ENCODE measurements around the gene SPG11.
"Not testable (repeated sequence)": the region's sequence is repeated elsewhere in the genome, so short reads cannot be mapped to it uniquely, and the experiment has no call there.

The SPG11 gene

DNA sequence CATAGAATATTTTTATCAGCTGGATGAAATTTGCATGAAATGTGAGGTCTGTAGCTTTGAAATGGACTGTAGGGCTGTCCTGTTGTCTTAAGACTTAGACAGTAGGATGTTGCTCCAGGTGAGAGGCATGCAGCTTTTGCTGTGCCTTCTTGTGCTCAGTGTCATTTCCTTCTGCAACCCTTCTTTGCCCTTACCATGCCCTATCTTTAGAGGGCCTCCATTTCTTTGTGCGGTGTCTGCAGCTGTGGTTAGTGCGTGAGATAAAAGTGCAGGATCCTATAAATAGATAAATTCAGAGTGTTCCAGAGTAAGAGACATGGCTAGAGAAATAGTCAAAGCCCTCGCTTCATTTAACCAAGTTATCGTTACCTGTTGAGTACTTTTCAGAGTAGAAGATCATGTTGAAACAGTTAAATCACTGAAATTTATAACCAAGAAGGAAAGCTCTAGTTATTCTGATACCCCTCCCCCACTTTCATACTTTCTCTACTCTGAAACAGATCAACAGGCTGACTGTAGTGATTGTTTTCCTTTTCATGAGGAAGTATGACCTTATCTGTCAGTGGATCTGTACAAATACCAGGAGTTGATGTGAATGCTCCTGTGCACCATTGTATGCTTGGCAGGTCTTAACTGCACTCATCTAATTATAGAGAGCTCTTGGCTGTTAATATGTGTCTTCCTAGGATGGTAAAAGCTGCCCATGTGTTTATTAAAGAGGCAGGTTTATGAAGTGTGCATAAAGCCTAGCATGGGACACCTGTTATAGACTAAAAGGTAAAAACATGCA is 108.3 kb downstream of the SPG11 start:
- no peak for DNase-seq

- no peak for DNase-seq
Measured at GRCh38 chr15:44550734-44551133, 112.7 kb downstream of the SPG11 start.

GRCh38 chr15:44550256-44550655 is 113.2 kb downstream of the SPG11 start:
- no peak for DNase-seq

DNA sequence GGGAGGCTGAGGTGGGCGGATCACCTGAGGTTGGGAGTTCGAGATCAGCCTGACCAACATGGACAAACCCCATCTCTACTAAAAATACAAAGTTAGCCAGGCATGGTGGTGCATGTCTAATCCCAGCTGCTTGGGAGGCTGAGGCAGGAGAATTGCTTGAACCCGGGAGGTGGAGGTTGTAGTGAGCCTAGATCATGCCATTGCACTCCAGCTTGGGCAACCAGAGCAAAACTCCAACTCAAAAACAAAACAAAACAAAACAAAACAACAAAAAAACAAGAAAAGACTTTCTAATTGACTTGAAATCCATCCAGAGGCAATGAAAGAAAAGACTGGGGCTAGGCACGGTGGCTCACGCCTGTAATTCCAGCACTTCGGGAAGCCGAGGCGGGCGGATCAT is 114.3 kb downstream of the SPG11 start:
- DNase-seq = not testable (repeated sequence)

- peak; percentile 11 for DNase-seq
Measured at GRCh38 chr15:44545913-44546802, 117.3 kb downstream of the SPG11 start.

DNA sequence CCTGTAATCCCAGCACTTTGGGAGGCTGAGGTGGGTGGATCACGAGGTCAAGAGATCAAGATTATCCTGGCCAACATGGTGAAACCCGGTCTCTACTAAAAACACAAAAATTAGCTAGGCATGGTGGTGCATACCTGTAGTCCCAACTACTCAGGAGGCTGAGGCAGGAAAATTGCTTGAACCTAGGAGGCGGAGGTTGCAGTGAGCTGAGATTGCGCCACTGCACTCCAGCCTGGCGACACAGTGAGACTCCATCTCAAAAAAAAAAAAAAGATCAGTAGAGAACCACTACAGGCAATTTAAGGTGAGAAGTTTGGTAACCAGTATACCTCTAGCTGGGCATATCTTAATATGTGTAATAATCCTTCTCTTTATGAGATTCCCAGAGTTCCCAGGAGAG is 118.7 kb downstream of the SPG11 start:
- not testable (repeated sequence) for DNase-seq

GRCh38 chr15:44542596-44542995 is 120.9 kb downstream of the SPG11 start:
- no peak for DNase-seq

- DNase-seq = peak; percentile 66
Measured at GRCh38 chr15:44541282-44541958, 122.0 kb downstream of the SPG11 start.

DNA sequence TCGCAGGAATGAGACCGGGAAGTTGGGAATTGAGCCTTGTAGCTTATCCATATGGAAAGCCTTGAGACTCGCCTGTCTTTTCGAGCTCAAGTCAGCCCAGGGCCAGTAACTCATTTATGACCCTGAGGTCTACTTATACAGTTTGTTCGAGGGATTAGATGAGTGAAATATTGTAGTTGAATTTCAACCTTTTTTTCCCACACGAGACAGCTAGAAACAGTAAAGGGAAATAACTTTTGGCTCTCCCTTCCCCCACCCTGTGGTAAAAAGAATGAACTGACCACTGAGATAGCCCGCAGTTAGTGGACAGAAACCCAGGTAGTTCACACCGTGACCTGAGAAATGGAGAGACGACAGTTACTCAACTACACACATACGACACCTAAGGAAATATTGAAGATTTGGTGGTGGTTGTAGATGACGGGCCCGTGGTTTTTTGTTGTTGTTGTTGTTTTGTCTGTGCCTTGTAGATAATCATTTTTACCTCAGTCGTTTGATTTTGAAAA is 125.7 kb downstream of the SPG11 start:
- no peak for DNase-seq

DNA sequence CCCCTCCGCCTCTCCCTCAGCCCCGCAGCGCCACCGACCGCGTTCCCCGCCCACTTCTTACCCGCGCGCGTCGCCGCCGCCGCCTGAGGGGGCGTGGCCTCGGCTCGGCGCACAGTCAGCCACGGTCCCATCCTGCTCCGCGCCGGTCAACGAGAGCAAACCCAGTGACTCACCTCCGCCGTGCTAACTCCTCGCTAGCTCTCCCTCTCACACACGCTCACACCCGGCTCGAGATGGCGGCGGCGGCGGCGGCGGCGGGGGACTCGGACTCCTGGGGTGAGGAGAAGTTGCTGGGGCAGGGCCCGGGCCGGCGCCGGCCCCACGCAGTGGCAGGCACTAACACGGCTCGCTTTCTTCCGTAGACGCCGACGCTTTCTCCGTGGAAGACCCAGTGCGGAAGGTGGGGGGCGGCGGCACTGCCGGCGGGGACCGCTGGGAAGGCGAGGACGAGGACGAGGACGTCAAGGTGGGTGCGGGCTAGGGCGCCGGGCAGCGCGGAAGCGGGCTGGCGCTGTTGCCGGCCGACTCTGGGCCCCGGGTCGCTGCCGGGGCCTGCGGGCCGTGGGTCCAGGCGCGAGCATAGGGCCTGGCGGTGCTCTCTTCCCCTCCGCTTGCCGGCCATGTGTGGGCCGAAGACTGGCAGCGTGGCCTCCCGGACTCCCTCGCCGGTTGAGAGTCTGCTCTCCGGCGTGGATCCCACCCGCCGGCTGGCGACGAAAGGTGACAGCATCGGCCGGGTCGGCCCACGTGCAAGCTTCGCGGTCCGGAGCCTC is 126.3 kb downstream of the SPG11 start, which contains the start of gene EIF3J:
TSS of gene EIF3J (plus strand) at position 186 of the 773 bp plus-strand sequence. CDS start at position 234, 48 bp downstream.
- DNase-seq = peak; percentile 95

DNA sequence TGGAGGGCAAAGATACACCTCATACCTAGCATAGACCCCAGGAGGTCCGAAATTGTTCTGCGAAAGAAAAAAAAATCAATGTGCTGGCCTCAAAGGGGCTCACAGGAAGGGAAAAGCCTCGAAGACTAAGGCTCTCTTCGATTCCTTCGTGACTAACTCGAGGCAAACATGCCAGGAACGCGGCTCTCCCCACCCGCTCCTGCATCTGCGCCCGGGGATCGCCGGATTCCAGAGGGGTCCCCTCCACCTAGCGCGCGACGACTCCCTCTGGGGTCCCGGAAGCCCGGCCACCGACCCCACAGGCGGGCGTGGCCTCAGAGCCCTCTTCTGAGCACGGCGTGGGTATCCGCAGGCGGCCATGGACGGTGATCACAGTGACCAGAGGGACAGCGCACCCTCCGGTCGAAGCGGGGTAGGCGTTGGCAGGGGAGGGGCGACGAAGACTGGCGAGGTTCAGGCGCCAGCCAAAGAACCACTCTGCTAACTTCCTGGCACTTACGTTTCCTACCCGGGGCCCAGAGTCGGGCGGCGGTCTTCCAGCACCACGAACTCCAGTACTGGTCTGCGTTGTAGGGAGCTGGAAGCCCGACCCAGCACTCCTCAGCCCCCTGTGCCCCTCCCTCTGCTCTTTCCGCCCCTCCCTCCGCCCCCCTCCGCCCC is 127.0 kb downstream of the SPG11 start:
- DNase-seq = peak; percentile 93

GRCh38 chr15:44535523-44536301 is 127.8 kb downstream of the SPG11 start:
- DNase-seq = no peak

GRCh38 chr15:44535092-44535491 is 128.4 kb downstream of the SPG11 start:
- no peak for DNase-seq

GRCh38 chr15:44532689-44533088 is 130.8 kb downstream of the SPG11 start:
- DNase-seq = no peak

GRCh38 chr15:44532275-44532674 is 131.2 kb downstream of the SPG11 start:
- not testable (repeated sequence) for DNase-seq

DNA sequence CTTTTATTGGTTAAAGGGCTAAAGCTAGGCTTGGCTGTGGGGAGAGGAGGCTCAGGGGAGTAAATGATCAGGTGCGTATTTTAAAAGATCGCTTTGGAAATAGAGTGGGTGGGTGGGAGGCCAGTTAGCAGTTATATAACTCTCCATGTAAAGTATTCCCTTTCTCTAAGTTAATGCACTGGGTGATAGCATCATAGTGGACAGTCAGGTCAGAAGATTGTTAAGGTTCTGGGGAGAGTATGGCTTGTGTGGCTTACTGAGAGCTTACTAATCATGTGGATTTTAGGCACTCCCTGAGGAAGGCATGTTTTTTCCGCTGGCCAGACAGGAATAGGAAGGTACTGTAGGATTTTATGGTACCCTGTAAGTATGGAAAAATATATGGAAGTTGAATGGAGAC is 132.8 kb downstream of the SPG11 start:
- DNase-seq = no peak

- no peak for DNase-seq
Measured at GRCh38 chr15:44529864-44530604, 133.4 kb downstream of the SPG11 start.

- DNase-seq = no peak
Measured at GRCh38 chr15:44527241-44527640, 136.2 kb downstream of the SPG11 start.

DNA sequence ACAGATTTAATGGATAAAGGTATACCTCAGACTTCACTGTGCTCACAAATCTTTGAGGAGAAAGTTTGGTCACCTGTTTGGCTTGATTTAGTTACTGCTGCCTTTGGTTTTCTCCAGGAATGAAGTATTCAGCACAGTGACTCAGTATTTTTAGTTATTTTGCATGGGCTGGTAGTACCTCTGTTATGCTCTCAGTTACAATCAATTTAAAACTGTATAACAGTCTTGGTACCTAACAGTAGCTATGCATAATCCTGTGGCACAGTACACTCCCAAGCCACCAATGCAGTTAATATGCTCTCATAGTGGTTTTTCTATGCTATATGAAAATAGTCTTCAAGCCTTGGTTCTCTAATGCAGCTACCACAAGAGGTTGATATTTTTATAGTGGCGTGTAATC is 138.4 kb downstream of the SPG11 start:
- no peak for DNase-seq

GRCh38 chr15:44519537-44519936 is 143.9 kb downstream of the SPG11 start:
- DNase-seq = no peak
